ENCODE measurements around the gene MPRIP.

- TF ChIP-seq CTCF (IDR thresholded peaks at IDR 0.05) (no peak), EP300 (IDR thresholded peaks at IDR 0.05) (no peak)
These were observed 107.5 kb downstream of the MPRIP start for GRCh38 chr17:17149520-17150447.
